Stomach (tissue), 9 donors: Measurements from ENCODE around the gene CPHXL2. TPM values are rescaled to one million over a fixed set of nuclear protein-coding genes. Genes with fewer than 3 reads are reported as not detected.

Experiments
- DNase-seq, 2 donors: peaks; one replicate each; pipeline versions ENCODE4 v3.0.0 to v3.0.0-alpha.2; 2013 to 2019
- H3K27ac ChIP-seq, 5 donors: fragments of 200-600 bp in 4 of 5; sonication (generic) in 4 of 5; one replicate each; pipeline ENCODE4 v1.5.1; 2013 to 2019; ENCODE audit warnings: mild to moderate bottlenecking in 1 of 5, moderate library complexity in 1 of 5
- H3K27me3 ChIP-seq, 3 donors: fragments of 200-600 bp; sonication (generic); one replicate each; pipeline ENCODE4 v1.5.1; 2017 to 2019; ENCODE audit warnings: mixed run types in 1 of 3
- H3K36me3 ChIP-seq, 4 donors: fragments of 200-600 bp; sonication (generic); 1 replicate in 3 of 4; 2 replicates in 1 of 4; pipeline ENCODE4 v1.5.1; 2016 to 2019
- H3K4me1 ChIP-seq, 4 donors: fragments of 200-600 bp; sonication (generic); one replicate each; pipeline ENCODE4 v1.5.1; 2016 to 2019
- H3K4me3 ChIP-seq, 4 donors: fragments of 200-600 bp; sonication (generic) in 3 of 4; one replicate each; pipeline ENCODE4 v1.5.1; 2016 to 2019; ENCODE audit warnings: mild to moderate bottlenecking in 1 of 4
- H3K9me3 ChIP-seq, 4 donors: fragments of 200-600 bp; sonication (generic); one replicate each; pipeline ENCODE4 v1.5.1; 2016 to 2019
- EP300 ChIP-seq: sonication (generic); formaldehyde crosslinking; IDR thresholded peaks from one replicate; pipeline ENCODE4 v1.6.1; 2017; ENCODE audit warnings: antibody characterized with exemption
- POLR2A ChIP-seq, 4 donors: fragments of 450-650 bp; IDR thresholded peaks; one replicate each; pipeline ENCODE4 v1.6.1; 2016; ENCODE audit warnings: antibody characterized with exemption in 4 of 4, control low read depth in 2 of 4, mild to moderate bottlenecking in 1 of 4, moderate library complexity in 1 of 4
- POLR2AphosphoS5 ChIP-seq, 3 donors: sonication (generic); formaldehyde crosslinking; IDR thresholded peaks; one replicate each; pipeline ENCODE4 v1.6.1; 2016; ENCODE audit warnings: antibody characterized with exemption in 3 of 3
- WGBS, 5 donors: extraction: QIAGEN DNeasy Blood & Tissue Kit in 3 of 5; methylation state at CpG; one replicate each; pipeline versions ENCODE4 v1.1.5 to v1.1.7; 2013 to 2018; 5-methylcytosine and 5-hydroxymethylcytosine counted together
- intact Hi-C: fragments of 100-400 bp; cut with DNase I; formaldehyde crosslinking; loops from one replicate; pipeline ENCODE4 v1.15.1; 2023; ENCODE audit warnings: low total_unique reads
- polyA plus RNA-seq, 3 donors: library from polyadenylated mRNA; stranded (reverse); fragments of 200-250 nt; gene quantifications; one replicate each; pipeline ENCODE4 v1.2.3, GENCODE V29; 2013
- small RNA-seq, 4 donors: library from RNA; depleted of rRNA; stranded (forward); fragments of <200 nt; gene quantifications; one replicate each; pipeline ENCODE3, GENCODE V24; 2016
- total RNA-seq, 5 donors: library from RNA; depleted of rRNA; stranded (reverse); fragments of >200 nt; gene quantifications; one replicate each; pipeline versions ENCODE4 v1.1.0 to v1.2.3, GENCODE V29; 2014 to 2016
- TF ChIP-seq, protein P1 (sequence below), 7 experiments: fragments of 450-650 bp in 4 of 7; fragments of 200-600 bp in 3 of 7; sonication (generic) in 3 of 7; IDR thresholded peaks; one replicate each; pipeline ENCODE4 v1.5.1; 2016 to 2019; ENCODE audit warnings: antibody characterized with exemption in 7 of 7, control low read depth in 2 of 7, mild to moderate bottlenecking in 1 of 7
- donor health status: healthy with polysubstance abuse.
- donor health status: Bipolar disorder and iron deficiency.
- donor health status: healthy.

CPHXL2 gene
- total and polyA plus RNA-seq, 8 donors: not detected

- H3K4me3 ChIP-seq: no peak overlapping the region
- no peak for TF ChIP-seq POLR2A (IDR thresholded peaks at IDR 0.05)
- no peak for TF ChIP-seq POLR2AphosphoS5 (IDR thresholded peaks at IDR 0.05)
- TF ChIP-seq EP300: no peak
- TF ChIP-seq, protein P1, sequence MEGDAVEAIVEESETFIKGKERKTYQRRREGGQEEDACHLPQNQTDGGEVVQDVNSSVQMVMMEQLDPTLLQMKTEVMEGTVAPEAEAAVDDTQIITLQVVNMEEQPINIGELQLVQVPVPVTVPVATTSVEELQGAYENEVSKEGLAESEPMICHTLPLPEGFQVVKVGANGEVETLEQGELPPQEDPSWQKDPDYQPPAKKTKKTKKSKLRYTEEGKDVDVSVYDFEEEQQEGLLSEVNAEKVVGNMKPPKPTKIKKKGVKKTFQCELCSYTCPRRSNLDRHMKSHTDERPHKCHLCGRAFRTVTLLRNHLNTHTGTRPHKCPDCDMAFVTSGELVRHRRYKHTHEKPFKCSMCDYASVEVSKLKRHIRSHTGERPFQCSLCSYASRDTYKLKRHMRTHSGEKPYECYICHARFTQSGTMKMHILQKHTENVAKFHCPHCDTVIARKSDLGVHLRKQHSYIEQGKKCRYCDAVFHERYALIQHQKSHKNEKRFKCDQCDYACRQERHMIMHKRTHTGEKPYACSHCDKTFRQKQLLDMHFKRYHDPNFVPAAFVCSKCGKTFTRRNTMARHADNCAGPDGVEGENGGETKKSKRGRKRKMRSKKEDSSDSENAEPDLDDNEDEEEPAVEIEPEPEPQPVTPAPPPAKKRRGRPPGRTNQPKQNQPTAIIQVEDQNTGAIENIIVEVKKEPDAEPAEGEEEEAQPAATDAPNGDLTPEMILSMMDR (IDR thresholded peaks at IDR 0.05): no peak
- peaks cover 33 to 99% (median 97%) of the 10 kb centered on the region in 4 donors for H3K36me3 ChIP-seq
- intact Hi-C loops: loop anchor here (10.0 kb wide), 1 partner anchor 141 kb away; no protein-coding TSS in a partner anchor
- peaks cover 0 to 6% (median 0%) of the 10 kb centered on the region in 4 donors for H3K4me1 ChIP-seq
- no peaks in the 10 kb centered on the region for H3K9me3 ChIP-seq
- WGBS, 5 donors: 88 to 99% (median 96%) methylated on average over 2 of the region's 2 CpGs
- peak overlapping the region in 1 of 5 donors; percentile 32 for H3K27ac ChIP-seq
- no peaks in the 10 kb centered on the region for H3K27me3 ChIP-seq
- no peak for DNase-seq
Observed at GRCh38 chr16:75615619-75616018, 61.2 kb downstream of the CPHXL2 start.

- Histone ChIP-seq H3K9me3 (no peaks in the 10 kb centered on the region), H3K27ac (no peak overlapping the region), H3K4me3 (no peak overlapping the region), H3K36me3 (peaks cover 33 to 98% (median 96%) of the 10 kb centered on the region in 4 donors), H3K27me3 (no peaks in the 10 kb centered on the region), H3K4me1 (no peaks in the 10 kb centered on the region)
- intact Hi-C loops: loop anchor here (10.0 kb wide), 1 partner anchor 139 kb away; no protein-coding TSS in a partner anchor
- no peak for DNase-seq
- WGBS, 5 donors: 94 to 100% (median 98%) methylated on average over 4 of the region's 4 CpGs
- TF ChIP-seq, protein P1 (IDR thresholded peaks at IDR 0.05): no peak
Observed at GRCh38 chr16:75614066-75614897, 62.5 kb downstream of the CPHXL2 start.

Small RNAs within 50 kb of the gene (small RNA-seq; reads per million reads assigned to genes)
- gene RN7SL520P: 0 reads per million in 4 donors

Other genes starting within 250 kb of the CPHXL2 start
- gene CFDP1, start 243.5 kb downstream of the CPHXL2 start, total RNA-seq: 100 to 1,000 TPM in 1 of 5 donors, 10 to 100 TPM in 3, not detected in 1; 25.8 to 104 (median 63.9) TPM
- gene CFDP1, start 243.5 kb downstream of the CPHXL2 start, polyA plus RNA-seq: 100 to 1,000 TPM in 1 of 3 donors, 10 to 100 TPM in 2; 49.4 to 126 (median 60.7) TPM
- gene TMEM170A, start 212.3 kb downstream of the CPHXL2 start, total RNA-seq: 100 to 1,000 TPM in 1 of 5 donors, 10 to 100 TPM in 3, 1 to 10 TPM in 1; 7.6 to 134 (median 12.0) TPM
- 1 to 10 TPM; 3.6 to 4.1 (median 3.7) TPM for gene TMEM170A, start 212.3 kb downstream of the CPHXL2 start, polyA plus RNA-seq
- under 1 TPM in 2 of 5 donors, not detected in 3; 0.29 to 0.73 TPM for gene CHST6, start 181.6 kb downstream of the CPHXL2 start, total RNA-seq
- gene CHST6, start 181.6 kb downstream of the CPHXL2 start, polyA plus RNA-seq: under 1 TPM in 1 of 3 donors, not detected in 2; 0.23 TPM
- 10 to 100 TPM in 1 of 5 donors, 1 to 10 TPM in 3, not detected in 1; 1.1 to 23.2 (median 3.0) TPM for gene CHST5, start 140.9 kb downstream of the CPHXL2 start, total RNA-seq
- gene CHST5, start 140.9 kb downstream of the CPHXL2 start, polyA plus RNA-seq: under 1 TPM in 1 of 3 donors, not detected in 2; 0.05 TPM
- 10 to 100 TPM in 2 of 5 donors, 1 to 10 TPM in 2, not detected in 1; 4.6 to 14.1 (median 11.2) TPM for gene TMEM231, start 120.8 kb downstream of the CPHXL2 start, total RNA-seq
- gene TMEM231, start 120.8 kb downstream of the CPHXL2 start, polyA plus RNA-seq: 1 to 10 TPM; 1.1 to 2.9 (median 1.5) TPM
- 100 to 1,000 TPM in 2 of 5 donors, 10 to 100 TPM in 3; 29.8 to 192 (median 81.4) TPM for gene GABARAPL2, start 110.6 kb downstream of the CPHXL2 start, total RNA-seq
- 100 to 1,000 TPM in 2 of 3 donors, 10 to 100 TPM in 1; 83.4 to 198 (median 171) TPM for gene GABARAPL2, start 110.6 kb downstream of the CPHXL2 start, polyA plus RNA-seq
- gene ADAT1, start 53.7 kb downstream of the CPHXL2 start, total RNA-seq: 10 to 100 TPM in 3 of 5 donors, 1 to 10 TPM in 1, under 1 TPM in 1; 0.58 to 69.8 (median 25.8) TPM
- 10 to 100 TPM in 1 of 3 donors, 1 to 10 TPM in 2; 6.0 to 18.2 (median 7.8) TPM for gene ADAT1, start 53.7 kb downstream of the CPHXL2 start, polyA plus RNA-seq
- gene KARS1, start 29.3 kb downstream of the CPHXL2 start, total RNA-seq: 100 to 1,000 TPM in 2 of 5 donors, 10 to 100 TPM in 3; 85.8 to 196 (median 97.4) TPM
- gene KARS1, start 29.3 kb downstream of the CPHXL2 start, polyA plus RNA-seq: 100 to 1,000 TPM in 1 of 3 donors, 10 to 100 TPM in 2; 81.2 to 102 (median 84.1) TPM
- 10 to 100 TPM; 17.1 to 58.3 (median 43.7) TPM for gene TERF2IP, start 29.2 kb downstream of the CPHXL2 start, total RNA-seq
- gene TERF2IP, start 29.2 kb downstream of the CPHXL2 start, polyA plus RNA-seq: 10 to 100 TPM; 30.0 to 37.3 (median 31.1) TPM
- not detected for gene DUXB, start 24.5 kb upstream of the CPHXL2 start, total RNA-seq
- not detected for gene DUXB, start 24.5 kb upstream of the CPHXL2 start, polyA plus RNA-seq
- gene CPHXL, start 49.5 kb upstream of the CPHXL2 start, total RNA-seq: not detected
- not detected for gene CPHXL, start 49.5 kb upstream of the CPHXL2 start, polyA plus RNA-seq